Measurements from ENCODE around the gene M1AP.
A peak's percentile ranks its signal among the peaks of the same experiment; 100 is the strongest.

M1AP gene

GRCh38 chr2:74538881-74539339, 109.2 kb downstream of the M1AP start:
- DNase-seq, result no peak

- DNase-seq, result no peak
Observed at GRCh38 chr2:74537140-74537539, 111.0 kb downstream of the M1AP start.

GRCh38 chr2:74536166-74536950, 111.8 kb downstream of the M1AP start:
- no peak for DNase-seq

- no peak for DNase-seq
Observed at GRCh38 chr2:74535440-74535965, 112.6 kb downstream of the M1AP start.

- no peak for DNase-seq
Observed at GRCh38 chr2:74534411-74534810, 113.7 kb downstream of the M1AP start.

- DNase-seq, result no peak
Observed at GRCh38 chr2:74533464-74533863, 114.7 kb downstream of the M1AP start.

- DNase-seq, result no peak
Observed at GRCh38 chr2:74532222-74532621, 115.9 kb downstream of the M1AP start.

GRCh38 chr2:74531666-74532065, 116.5 kb downstream of the M1AP start:
- no peak for DNase-seq

GRCh38 chr2:74530239-74531187, 117.6 kb downstream of the M1AP start:
- DNase-seq, result peak in 1 of 2 experiments; percentile 26

- peak; percentile 79 to 81 for DNase-seq
Observed at GRCh38 chr2:74529357-74530238, 118.5 kb downstream of the M1AP start, which contains the start of the genes AUP1 and HTRA2. TSS of gene AUP1 (minus strand) at chr2:74529706. CDS start at chr2:74529629, 77 bp downstream. TSS of gene HTRA2 (plus strand) at chr2:74529933. CDS start at chr2:74530007, 74 bp downstream.

GRCh38 chr2:74528600-74529356, 119.4 kb downstream of the M1AP start:
- no peak for DNase-seq

- no peak for DNase-seq
Observed at GRCh38 chr2:74527741-74528140, 120.4 kb downstream of the M1AP start.

GRCh38 chr2:74526649-74527230, 121.4 kb downstream of the M1AP start:
- no peak for DNase-seq

- DNase-seq, result no peak
Observed at GRCh38 chr2:74525717-74526648, 122.1 kb downstream of the M1AP start, which contains the start of gene DQX1. TSS of gene DQX1 (minus strand) at chr2:74526231. CDS start at chr2:74525729, 502 bp downstream.

GRCh38 chr2:74524955-74525716, 123.0 kb downstream of the M1AP start:
- no peak for DNase-seq

- DNase-seq, result no peak
Observed at GRCh38 chr2:74524005-74524404, 124.1 kb downstream of the M1AP start.

GRCh38 chr2:74522516-74522915, 125.6 kb downstream of the M1AP start:
- DNase-seq, result no peak

GRCh38 chr2:74516650-74517049, 131.5 kb downstream of the M1AP start:
- DNase-seq, result no peak

All from activated CD4-positive, alpha-beta T cell treated with anti-CD3 and anti-CD28 coated beads, Interleukin-2, amount 50 U/mL, for 4 hours (primary cell).